Left ventricle myocardium inferior (tissue), 1 donor: ENCODE measurements around the gene CST5. TPM values are rescaled to one million over a fixed set of nuclear protein-coding genes. Genes with fewer than 3 reads are reported as not detected.
"Not testable (repeated sequence)": the region's sequence is repeated elsewhere in the genome, so short reads cannot be mapped to it uniquely, and the experiment has no call there.

Experiments used
- DNase-seq: peaks from one replicate; pipeline ENCODE4 v3.0.0-alpha.2; 2020
- H3K27ac ChIP-seq: fragments of 200-600 bp; replicated peaks from 2 replicates; pipeline ENCODE4 v1.8.0; 2021
- H3K27me3 ChIP-seq: fragments of 200-600 bp; 2 replicates; pipeline ENCODE4 v1.8.0; 2021; ENCODE audit warnings: low read depth
- H3K36me3 ChIP-seq: fragments of 200-600 bp; 2 replicates; pipeline ENCODE4 v1.8.0; 2021
- H3K4me1 ChIP-seq: fragments of 200-600 bp; 2 replicates; pipeline ENCODE4 v1.8.0; 2021
- H3K4me3 ChIP-seq: fragments of 200-600 bp; 2 replicates; pipeline ENCODE4 v1.8.0; 2021; ENCODE audit warnings: mild to moderate bottlenecking, moderate library complexity
- H3K9me3 ChIP-seq: fragments of 200-600 bp; replicated peaks from 2 replicates; pipeline ENCODE4 v1.8.0; 2021
- intact Hi-C: fragments of 100-400 bp; cut with micrococcal nuclease; formaldehyde crosslinking; loops from one replicate; pipeline ENCODE4 v1.11.0; 2022
- total RNA-seq: library from RNA; stranded (reverse); fragmentation: NEBNext Ultra II Directional; extraction: Animal tissue kit (Norgen Biotek cat#: 25700); gene quantifications from one replicate; pipeline ENCODE4 v1.2.1, GENCODE V29; 2021
- TF ChIP-seq, protein P1 (sequence below): fragments of 200-600 bp; IDR thresholded peaks from 2 replicates; pipeline ENCODE4 v1.8.0; 2021; ENCODE audit warnings: antibody characterized with exemption, mild to moderate bottlenecking, borderline replicate concordance
- donor health status: DM: no; HTN: yes; CAD: no; lungs with severe emphysema.

CST5 gene
- total RNA-seq, 1 donor from 2014 or later, result not detected

DNA sequence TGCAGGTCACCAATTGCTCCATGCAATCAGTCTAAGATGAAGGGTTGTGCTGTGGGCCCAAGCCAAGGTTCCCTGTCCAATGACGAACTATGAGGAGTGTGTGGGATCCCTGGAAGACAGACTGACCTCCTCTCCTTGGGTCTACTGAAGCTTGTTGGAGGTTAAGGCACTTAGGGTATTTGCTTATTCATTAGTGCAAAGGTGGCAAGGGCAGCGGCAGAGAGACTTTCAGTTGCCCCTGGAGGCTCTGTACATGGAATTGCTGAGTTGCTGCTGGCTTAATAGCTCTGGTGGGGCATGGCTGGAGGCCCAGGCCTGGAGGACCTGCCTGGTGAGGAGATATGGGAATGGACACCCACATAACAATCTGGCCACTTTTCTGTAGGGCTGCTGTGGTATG is 29.8 kb upstream of the CST5 start:
- Histone ChIP-seq H3K27me3 (peaks cover 60% of the 10 kb centered on the region), H3K9me3 (peaks cover 26% of the 10 kb centered on the region), H3K36me3 (no peaks in the 10 kb centered on the region), H3K4me1 (no peaks in the 10 kb centered on the region), H3K27ac (no peak overlapping the region), H3K4me3 (no peak overlapping the region)
- TF ChIP-seq, protein P1, sequence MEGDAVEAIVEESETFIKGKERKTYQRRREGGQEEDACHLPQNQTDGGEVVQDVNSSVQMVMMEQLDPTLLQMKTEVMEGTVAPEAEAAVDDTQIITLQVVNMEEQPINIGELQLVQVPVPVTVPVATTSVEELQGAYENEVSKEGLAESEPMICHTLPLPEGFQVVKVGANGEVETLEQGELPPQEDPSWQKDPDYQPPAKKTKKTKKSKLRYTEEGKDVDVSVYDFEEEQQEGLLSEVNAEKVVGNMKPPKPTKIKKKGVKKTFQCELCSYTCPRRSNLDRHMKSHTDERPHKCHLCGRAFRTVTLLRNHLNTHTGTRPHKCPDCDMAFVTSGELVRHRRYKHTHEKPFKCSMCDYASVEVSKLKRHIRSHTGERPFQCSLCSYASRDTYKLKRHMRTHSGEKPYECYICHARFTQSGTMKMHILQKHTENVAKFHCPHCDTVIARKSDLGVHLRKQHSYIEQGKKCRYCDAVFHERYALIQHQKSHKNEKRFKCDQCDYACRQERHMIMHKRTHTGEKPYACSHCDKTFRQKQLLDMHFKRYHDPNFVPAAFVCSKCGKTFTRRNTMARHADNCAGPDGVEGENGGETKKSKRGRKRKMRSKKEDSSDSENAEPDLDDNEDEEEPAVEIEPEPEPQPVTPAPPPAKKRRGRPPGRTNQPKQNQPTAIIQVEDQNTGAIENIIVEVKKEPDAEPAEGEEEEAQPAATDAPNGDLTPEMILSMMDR, result no peak
- DNase-seq, result no peak
- intact Hi-C loops, result no loop called here

DNA sequence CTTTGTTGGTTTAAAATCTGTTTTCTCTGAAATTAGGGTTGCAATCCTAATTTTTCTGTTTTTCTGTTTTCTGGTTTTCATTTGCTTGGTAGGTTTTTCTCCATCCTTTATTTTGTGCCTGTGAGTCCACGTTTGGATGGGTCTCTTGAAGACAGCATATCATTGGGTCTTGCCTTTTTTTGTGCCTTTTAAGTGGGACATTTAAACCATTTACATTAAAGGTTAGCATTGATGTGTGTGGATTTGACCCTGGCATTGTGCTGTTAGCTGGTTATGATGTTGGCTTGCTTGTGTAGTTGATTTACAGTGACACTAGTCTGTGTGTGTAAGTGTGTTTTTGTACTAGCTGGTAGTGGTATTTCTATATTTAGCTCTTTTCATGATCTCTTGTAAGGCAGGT is 28.0 kb upstream of the CST5 start:
- H3K4me1 ChIP-seq, result no peaks in the 10 kb centered on the region
- intact Hi-C loops, result no loop called here
- no peak overlapping the region for H3K27ac ChIP-seq
- TF ChIP-seq, protein P1, result no peak
- DNase-seq, result no peak
- no peaks in the 10 kb centered on the region for H3K36me3 ChIP-seq
- peaks cover 49% of the 10 kb centered on the region for H3K27me3 ChIP-seq
- peaks cover 36% of the 10 kb centered on the region for H3K9me3 ChIP-seq
- H3K4me3 ChIP-seq, result no peak overlapping the region

DNA sequence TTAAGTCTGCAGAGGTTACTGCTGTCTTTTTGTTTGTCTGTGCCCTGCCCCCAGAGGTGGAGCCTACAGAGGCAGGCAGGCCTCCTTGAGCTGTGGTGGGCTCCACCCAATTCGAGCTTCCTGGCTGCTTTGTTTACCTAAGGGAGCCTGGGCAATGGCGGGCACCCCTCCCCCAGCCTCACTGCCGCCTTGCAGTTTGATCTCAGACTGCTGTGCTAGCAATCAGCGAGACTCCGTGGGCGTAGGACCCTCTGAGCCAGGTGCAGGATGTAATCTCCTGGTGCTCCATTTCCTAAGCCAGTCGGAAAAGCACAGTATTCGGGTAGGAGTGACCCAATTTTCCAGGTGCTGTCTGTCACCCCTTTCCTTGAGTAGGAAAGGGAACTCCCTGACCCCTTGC is 22.8 kb upstream of the CST5 start:
- H3K27ac ChIP-seq, DNase-seq, H3K27me3 ChIP-seq, H3K36me3 ChIP-seq, H3K4me1 ChIP-seq, H3K4me3 ChIP-seq, intact Hi-C loops: not testable (repeated sequence)
- peaks cover 26% of the 10 kb centered on the region for H3K9me3 ChIP-seq

DNA sequence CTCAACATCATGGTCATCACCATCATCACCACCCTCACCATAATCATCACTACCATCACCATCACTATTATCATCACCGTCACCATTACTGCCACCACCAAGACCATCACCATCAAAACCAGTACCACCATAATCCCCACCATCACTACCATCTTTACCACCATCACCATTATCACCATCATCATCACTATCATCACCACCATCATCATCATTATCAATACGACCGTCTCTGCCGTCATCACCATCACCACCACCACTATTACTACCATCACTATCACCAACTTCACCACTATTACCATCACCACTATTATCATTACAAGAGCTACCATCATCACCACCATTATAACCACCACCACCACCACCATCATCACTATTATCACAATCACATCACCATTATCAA is 11.3 kb upstream of the CST5 start:
- intact Hi-C loops, DNase-seq, H3K4me1 ChIP-seq, H3K4me3 ChIP-seq, H3K27ac ChIP-seq, H3K36me3 ChIP-seq, H3K9me3 ChIP-seq: not testable (repeated sequence)
- H3K27me3 ChIP-seq, result peaks cover 65% of the 10 kb centered on the region

DNA sequence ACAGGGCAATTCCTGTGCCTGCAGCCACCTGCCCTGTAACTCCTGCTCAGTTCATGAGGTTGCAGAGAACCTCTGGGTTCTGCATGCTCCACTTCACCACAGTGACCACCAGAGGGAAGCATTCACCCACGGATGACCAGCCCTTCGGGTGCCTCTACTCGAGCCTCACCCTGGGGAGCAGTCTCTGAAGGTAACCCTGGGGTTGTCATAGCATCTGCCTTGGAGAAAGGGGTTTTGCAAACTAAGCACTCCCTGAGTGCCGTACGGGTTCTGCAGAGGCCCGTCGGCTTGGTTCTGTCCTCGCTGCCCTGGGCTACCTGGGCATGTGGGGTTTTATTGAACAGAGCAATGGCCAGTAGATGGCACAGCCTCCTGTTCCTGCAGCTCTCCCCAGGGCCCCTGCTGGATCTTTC is 10.2 kb upstream of the CST5 start:
- Histone ChIP-seq H3K4me3 (no peak overlapping the region), H3K27ac (no peak overlapping the region), H3K36me3 (no peaks in the 10 kb centered on the region), H3K4me1 (no peaks in the 10 kb centered on the region), H3K27me3 (peaks cover 64% of the 10 kb centered on the region), H3K9me3 (peaks cover 1% of the 10 kb centered on the region)
- intact Hi-C loops, result no loop called here
- TF ChIP-seq, protein P1, result peak; percentile 81
- peak; percentile 28 for DNase-seq

DNA sequence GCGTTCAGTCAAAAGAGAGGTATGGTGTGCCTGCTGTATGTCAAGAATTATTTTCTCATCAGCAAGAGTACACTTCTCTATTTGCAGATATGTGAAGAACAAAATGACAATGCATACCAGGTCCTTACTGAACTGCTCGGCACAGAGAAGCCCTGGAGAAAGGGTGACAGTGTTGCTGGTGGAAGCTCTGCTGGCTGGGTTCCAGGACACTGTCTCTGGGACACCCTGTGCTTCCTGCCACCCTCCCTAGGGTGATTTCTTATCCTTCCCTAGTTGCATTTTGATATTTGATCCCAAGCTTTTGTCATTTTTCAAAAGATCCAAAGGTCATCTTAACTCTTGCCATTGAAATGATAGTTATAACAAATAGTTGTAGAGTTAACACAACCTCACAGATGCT is 8.3 kb upstream of the CST5 start:
- DNase-seq, result no peak
- no peaks in the 10 kb centered on the region for H3K36me3 ChIP-seq
- no peak overlapping the region for H3K27ac ChIP-seq
- TF ChIP-seq, protein P1, result no peak
- H3K9me3 ChIP-seq, result no peaks in the 10 kb centered on the region
- H3K4me3 ChIP-seq, result no peak overlapping the region
- peaks cover 47% of the 10 kb centered on the region for H3K27me3 ChIP-seq
- intact Hi-C loops, result no loop called here
- H3K4me1 ChIP-seq, result no peaks in the 10 kb centered on the region

DNA sequence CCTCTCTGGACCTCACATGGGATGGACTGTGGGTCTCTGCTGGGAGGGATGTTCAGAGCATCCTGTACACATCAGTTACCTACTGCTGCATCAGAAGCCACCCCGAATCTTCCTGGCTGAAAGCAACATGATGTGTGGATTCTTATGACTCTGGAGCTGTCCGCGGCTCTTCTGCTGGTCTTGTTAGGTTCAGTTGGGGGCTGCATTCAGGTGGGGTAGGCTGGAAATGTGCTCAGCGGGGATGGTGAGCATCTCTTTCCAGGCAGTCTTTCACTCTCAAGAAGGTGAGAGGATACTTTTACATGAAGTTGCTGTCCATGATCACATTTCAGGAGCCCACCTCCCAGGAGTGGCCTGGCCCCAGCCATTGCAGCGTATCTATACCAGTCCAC is 5.2 kb upstream of the CST5 start:
- Histone ChIP-seq H3K4me3 (no peak overlapping the region), H3K36me3 (no peaks in the 10 kb centered on the region), H3K4me1 (no peaks in the 10 kb centered on the region), H3K9me3 (no peaks in the 10 kb centered on the region), H3K27me3 (peaks cover 45% of the 10 kb centered on the region), H3K27ac (no peak overlapping the region)
- intact Hi-C loops, result no loop called here
- no peak for DNase-seq
- TF ChIP-seq, protein P1, result no peak
